Middle frontal gyrus (tissue), 1 donor: Measurements from ENCODE around the gene WFIKKN1.
"Not testable (repeated sequence)": the region's sequence is repeated elsewhere in the genome, so short reads cannot be mapped to it uniquely, and the experiment has no call there.

Experiments
- DNase-seq: peaks from one replicate; pipeline ENCODE4 v3.0.0-alpha.2; 2015; ENCODE audit warnings: low spot score; ENCODE audit errors: extremely low spot score

WFIKKN1 gene

GRCh38 chr16:595094-595528 is 35.7 kb upstream of the WFIKKN1 start:
- DNase-seq: no peak

GRCh38 chr16:595942-596735 is 34.6 kb upstream of the WFIKKN1 start:
- peak; percentile 57 for DNase-seq

- no peak for DNase-seq
These were observed 34.1 kb upstream of the WFIKKN1 start for GRCh38 chr16:596736-597060.

- not testable (repeated sequence) for DNase-seq
These were observed 33.1 kb upstream of the WFIKKN1 start for GRCh38 chr16:597655-598054.

GRCh38 chr16:598823-599739 is 31.7 kb upstream of the WFIKKN1 start:
- no peak for DNase-seq

- DNase-seq: no peak
These were observed 30.0 kb upstream of the WFIKKN1 start for GRCh38 chr16:600781-601180.

GRCh38 chr16:603933-604332 is 26.9 kb upstream of the WFIKKN1 start:
- DNase-seq: no peak

- DNase-seq: no peak
These were observed 24.0 kb upstream of the WFIKKN1 start for GRCh38 chr16:606656-607307.

- no peak for DNase-seq
These were observed 22.8 kb upstream of the WFIKKN1 start for GRCh38 chr16:608019-608418.

- no peak for DNase-seq
These were observed 21.5 kb upstream of the WFIKKN1 start for GRCh38 chr16:609316-609715.

- DNase-seq: no peak
These were observed 20.8 kb upstream of the WFIKKN1 start for GRCh38 chr16:609984-610383.

- no peak for DNase-seq
These were observed 20.0 kb upstream of the WFIKKN1 start for GRCh38 chr16:610513-611381.

GRCh38 chr16:615122-615521 is 15.7 kb upstream of the WFIKKN1 start:
- DNase-seq: no peak

- DNase-seq: no peak
These were observed 13.8 kb upstream of the WFIKKN1 start for GRCh38 chr16:616733-617586.

- no peak for DNase-seq
These were observed 12.9 kb upstream of the WFIKKN1 start for GRCh38 chr16:617855-618254.

- DNase-seq: no peak
These were observed 11.2 kb upstream of the WFIKKN1 start for GRCh38 chr16:619476-620100.

- DNase-seq: no peak
These were observed 9.9 kb upstream of the WFIKKN1 start for GRCh38 chr16:620700-621525.

GRCh38 chr16:621526-622105 is 9.2 kb upstream of the WFIKKN1 start:
- no peak for DNase-seq
